SU-DHL-6 (cell line): ENCODE data around the gene RAPSN.

Experiments
- H2AFZ ChIP-seq: fragments of 200-600 bp; sonication (generic); 2 replicates; pipeline ENCODE4 v1.6.1; 2014; ENCODE audit warnings: low read depth, mild to moderate bottlenecking, moderate library complexity, mixed read lengths, antibody characterized with exemption, low read length; ENCODE audit not compliant: severe bottlenecking
- H3F3A ChIP-seq: fragments of 200-600 bp; shearing (Covaris generic); 2 replicates; pipeline ENCODE4 v1.6.0; 2016; ENCODE audit warnings: antibody characterized with exemption, mild to moderate bottlenecking; ENCODE audit not compliant: insufficient read depth
- H3K27ac ChIP-seq: fragments of 200-600 bp; sonication (generic); 2 replicates; pipeline ENCODE4 v1.5.1; 2016; ENCODE audit warnings: low read depth, mild to moderate bottlenecking, low read length, moderate library complexity, mixed read lengths
- H3K27me3 ChIP-seq: fragments of 200-600 bp; sonication (generic), shearing (Covaris generic); 2 replicates; pipeline ENCODE4 v1.6.0; 2014; ENCODE audit warnings: mild to moderate bottlenecking, low read length
- H3K36me3 ChIP-seq: fragments of 200-600 bp; sonication (generic); 2 replicates; pipeline ENCODE4 v1.6.1; 2014; ENCODE audit warnings: mild to moderate bottlenecking, low read length, mixed read lengths
- H3K4me2 ChIP-seq: fragments of 300-600, 200-600 bp; shearing (Covaris generic), sonication (generic); 2 replicates; pipeline ENCODE4 v1.6.0; 2014; ENCODE audit warnings: low read length, low read depth, mild to moderate bottlenecking; ENCODE audit not compliant: poor library complexity, severe bottlenecking
- H3K4me3 ChIP-seq: fragments of 200-600 bp; sonication (generic); 2 replicates; pipeline ENCODE4 v1.5.1; 2014; ENCODE audit warnings: antibody characterized with exemption, low read length, mild to moderate bottlenecking, mixed read lengths; ENCODE audit not compliant: insufficient read depth, poor library complexity, severe bottlenecking
- H3K79me2 ChIP-seq: fragments of 200-600 bp; sonication (generic); 2 replicates; pipeline ENCODE4 v1.6.1; 2014; ENCODE audit warnings: mild to moderate bottlenecking, low read length, moderate library complexity; ENCODE audit not compliant: insufficient read depth
- H3K9ac ChIP-seq: fragments of 200-600 bp; sonication (generic); 2 replicates; pipeline ENCODE4 v1.7.0; 2014; ENCODE audit warnings: mild to moderate bottlenecking, low read length
- H3K9me2 ChIP-seq: fragments of 200-600 bp; sonication (generic); replicated peaks from 2 replicates; pipeline ENCODE4 v1.6.1; 2014; ENCODE audit warnings: low read length; ENCODE audit not compliant: insufficient read depth
- H3K9me3 ChIP-seq: fragments of 200-600 bp; sonication (generic); 2 replicates; pipeline ENCODE4 v1.6.1; 2014; ENCODE audit warnings: low read length, mixed read lengths; ENCODE audit not compliant: insufficient read depth
- H4K20me1 ChIP-seq: fragments of 200-600 bp; sonication (generic); 2 replicates; pipeline ENCODE4 v1.6.1; 2014; ENCODE audit warnings: low read depth, mild to moderate bottlenecking, antibody characterized with exemption, low read length, moderate library complexity, mixed read lengths
- EZH2phosphoT487 ChIP-seq: fragments of 200-600 bp; sonication (generic), shearing (Covaris generic); conservative IDR thresholded peaks from 2 replicates; pipeline ENCODE4 v1.6.1; 2018; ENCODE audit warnings: mild to moderate bottlenecking, antibody characterized with exemption, low read length, moderate library complexity, mixed read lengths
- TF ChIP-seq, protein P1 (sequence below): fragments of 200-600 bp; sonication (generic); IDR thresholded peaks from one replicate; pipeline ENCODE4 v1.5.1; 2017; ENCODE audit warnings: antibody characterized with exemption, mild to moderate bottlenecking, low read length, moderate library complexity; ENCODE audit not compliant: insufficient read depth, poor library complexity, severe bottlenecking

The RAPSN gene

DNA sequence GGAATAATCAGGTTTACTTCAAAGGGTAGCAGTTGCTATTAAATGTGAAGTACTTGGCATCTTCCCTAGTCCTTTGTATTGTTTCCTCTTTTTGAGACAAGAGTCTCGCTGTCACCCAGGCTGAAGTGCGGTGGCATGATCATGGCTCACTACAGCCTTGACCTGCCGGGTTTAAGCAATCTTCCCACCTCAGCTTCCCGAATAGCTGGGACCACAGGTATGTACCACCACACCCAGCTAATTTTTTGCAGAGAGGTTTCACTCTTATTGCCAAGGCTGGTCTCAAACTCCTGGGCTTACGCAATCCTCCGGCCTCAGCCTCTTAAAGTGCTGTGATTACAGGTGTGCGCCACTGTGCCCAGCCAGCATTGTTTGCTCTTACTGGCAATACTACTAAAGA is 36.2 kb upstream of the RAPSN start:
- Histone ChIP-seq H3K27me3 (no peaks in the 10 kb centered on the region), H3F3A (peaks cover 11% of the 10 kb centered on the region; the same call in 1 of the 2 replicates), H2AFZ (no peak overlapping the region), H3K79me2 (no peaks in the 10 kb centered on the region; the same call in 1 of the 2 replicates), H3K4me2 (no peak overlapping the region), H3K27ac (no peak overlapping the region), H3K4me3 (no peak overlapping the region), H3K36me3 (peaks cover 57% of the 10 kb centered on the region), H3K9me2 (no peaks in the 10 kb centered on the region), H3K9me3 (no peaks in the 10 kb centered on the region), H4K20me1 (peaks cover 5% of the 10 kb centered on the region; the same call in 1 of the 2 replicates), H3K9ac (no peak overlapping the region)
- no peak for TF ChIP-seq EZH2phosphoT487
- TF ChIP-seq, protein P1, sequence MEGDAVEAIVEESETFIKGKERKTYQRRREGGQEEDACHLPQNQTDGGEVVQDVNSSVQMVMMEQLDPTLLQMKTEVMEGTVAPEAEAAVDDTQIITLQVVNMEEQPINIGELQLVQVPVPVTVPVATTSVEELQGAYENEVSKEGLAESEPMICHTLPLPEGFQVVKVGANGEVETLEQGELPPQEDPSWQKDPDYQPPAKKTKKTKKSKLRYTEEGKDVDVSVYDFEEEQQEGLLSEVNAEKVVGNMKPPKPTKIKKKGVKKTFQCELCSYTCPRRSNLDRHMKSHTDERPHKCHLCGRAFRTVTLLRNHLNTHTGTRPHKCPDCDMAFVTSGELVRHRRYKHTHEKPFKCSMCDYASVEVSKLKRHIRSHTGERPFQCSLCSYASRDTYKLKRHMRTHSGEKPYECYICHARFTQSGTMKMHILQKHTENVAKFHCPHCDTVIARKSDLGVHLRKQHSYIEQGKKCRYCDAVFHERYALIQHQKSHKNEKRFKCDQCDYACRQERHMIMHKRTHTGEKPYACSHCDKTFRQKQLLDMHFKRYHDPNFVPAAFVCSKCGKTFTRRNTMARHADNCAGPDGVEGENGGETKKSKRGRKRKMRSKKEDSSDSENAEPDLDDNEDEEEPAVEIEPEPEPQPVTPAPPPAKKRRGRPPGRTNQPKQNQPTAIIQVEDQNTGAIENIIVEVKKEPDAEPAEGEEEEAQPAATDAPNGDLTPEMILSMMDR, result no peak

DNA sequence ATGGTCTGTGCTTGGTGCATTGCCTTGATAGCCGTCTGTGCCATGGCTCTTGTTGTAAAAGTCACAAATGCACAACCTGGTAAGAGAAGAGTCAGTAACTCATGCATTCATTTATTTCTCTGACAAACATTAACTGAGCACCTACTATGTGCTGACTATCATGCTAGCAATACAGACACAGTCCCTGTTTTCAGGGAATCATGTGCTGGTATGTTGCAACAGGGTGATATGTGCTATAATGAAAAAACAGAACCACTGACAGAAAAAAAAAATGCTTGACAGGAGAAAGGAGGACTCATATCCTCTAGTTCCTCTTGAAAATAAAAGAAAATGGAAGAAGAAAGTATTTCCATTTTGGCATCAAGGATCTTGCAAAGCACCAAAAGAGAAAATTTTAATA is 34.5 kb upstream of the RAPSN start:
- Histone ChIP-seq H4K20me1 (peaks cover 5% of the 10 kb centered on the region; the same call in 1 of the 2 replicates), H3K9ac (no peak overlapping the region), H3K36me3 (peaks cover 62% of the 10 kb centered on the region), H3F3A (peaks cover 7% of the 10 kb centered on the region; the same call in 1 of the 2 replicates), H3K9me3 (no peaks in the 10 kb centered on the region), H2AFZ (no peak overlapping the region), H3K9me2 (no peaks in the 10 kb centered on the region), H3K27me3 (no peaks in the 10 kb centered on the region), H3K4me2 (no peak overlapping the region), H3K27ac (no peak overlapping the region), H3K4me3 (no peak overlapping the region), H3K79me2 (no peaks in the 10 kb centered on the region)
- no peak for TF ChIP-seq EZH2phosphoT487
- TF ChIP-seq, protein P1, result no peak

DNA sequence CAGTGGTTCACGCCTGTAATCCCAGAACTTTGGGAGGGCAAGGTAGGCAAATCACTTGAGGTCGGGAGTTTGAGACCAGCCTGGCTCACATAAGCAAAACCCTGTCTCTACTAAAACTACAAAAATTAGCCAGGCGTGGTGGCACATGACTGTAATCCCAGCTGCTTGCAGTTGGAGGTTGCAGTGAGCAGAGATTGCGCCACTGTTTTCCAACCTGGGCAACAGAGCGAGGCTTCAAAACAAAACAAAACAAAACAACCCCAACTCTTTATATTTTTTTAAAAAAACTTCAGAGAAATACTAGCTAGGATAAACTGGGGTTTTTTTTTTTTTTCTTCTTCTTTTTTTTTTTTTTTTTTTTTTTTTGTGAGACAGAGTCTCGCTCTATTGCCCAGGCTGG is 31.8 kb upstream of the RAPSN start:
- Histone ChIP-seq H4K20me1 (no peaks in the 10 kb centered on the region), H3K27me3 (no peaks in the 10 kb centered on the region), H3K9me3 (no peaks in the 10 kb centered on the region), H3K9ac (no peak overlapping the region), H3K4me2 (no peak overlapping the region), H2AFZ (no peak overlapping the region), H3K4me3 (no peak overlapping the region), H3K9me2 (no peaks in the 10 kb centered on the region), H3K79me2 (no peaks in the 10 kb centered on the region), H3F3A (no peaks in the 10 kb centered on the region), H3K27ac (no peak overlapping the region), H3K36me3 (peaks cover 62% of the 10 kb centered on the region)
- TF ChIP-seq EZH2phosphoT487, result no peak
- TF ChIP-seq, protein P1, result no peak
